Measurements from ENCODE around the gene SPATA13.

DNA sequence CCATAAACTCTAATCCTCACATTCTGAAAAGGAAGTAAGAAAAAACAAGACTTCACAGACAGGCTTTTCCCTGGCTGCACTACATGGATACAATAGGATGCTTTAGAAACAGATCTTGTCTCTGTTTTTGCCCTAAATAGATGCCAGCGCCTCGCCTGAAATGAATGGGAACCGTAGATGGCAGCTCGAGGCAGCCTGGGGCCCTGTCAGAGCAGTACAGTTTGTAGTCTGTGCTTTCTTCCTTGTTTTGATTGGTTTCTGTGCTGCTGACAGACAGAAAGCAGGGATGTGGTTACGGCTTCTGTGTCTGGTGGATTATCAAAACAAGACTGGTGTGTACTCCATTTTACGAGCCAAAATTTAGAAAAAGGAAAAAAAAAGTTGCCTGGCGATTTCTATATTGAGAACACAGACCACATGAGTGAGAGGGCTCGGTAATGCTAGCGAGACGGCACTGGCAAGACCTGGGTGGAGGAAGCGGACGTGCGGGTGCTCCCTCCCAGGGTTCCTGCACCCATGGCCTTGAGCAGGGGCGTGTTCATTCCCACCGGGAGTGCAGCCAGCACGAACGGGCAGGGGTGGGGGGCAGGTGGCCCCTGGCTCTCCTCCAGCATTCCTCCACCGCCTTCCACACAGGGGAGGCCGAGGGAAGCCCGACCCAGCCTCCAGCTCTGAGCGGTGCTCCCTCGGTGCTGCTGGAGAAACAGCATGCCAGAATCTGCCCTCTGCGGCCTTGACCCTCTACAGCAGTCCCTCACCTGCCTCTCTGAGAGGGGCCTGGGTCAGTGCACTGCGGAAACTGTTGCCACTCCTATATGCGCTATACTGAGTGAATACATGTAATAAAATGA, 111.3 kb downstream of the SPATA13 start:
- TF ChIP-seq CTCF (IDR thresholded peaks at IDR 0.05) (peak in 1 of 3 experiments; percentile 1), POLR2A (IDR thresholded peaks at IDR 0.05) (no peak)

Measured in vagina (tissue), 2 donors.